NB4 (cell line): ENCODE measurements around the gene CAVIN4.

ENCODE experiments used
- DNase-seq: peaks from one replicate; pipeline ENCODE4 v3.0.0; 2010; ENCODE audit warnings: low read depth
- H3K4me3 ChIP-seq: one replicate; pipeline ENCODE4 v1.5.1; 2011; ENCODE audit warnings: mild to moderate bottlenecking, low read depth, low read length, moderate library complexity
- CTCF ChIP-seq: IDR thresholded peaks from one replicate; pipeline ENCODE4 v1.5.1; 2012; ENCODE audit warnings: low read depth, low read length
- MAX ChIP-seq: IDR thresholded peaks from 2 replicates; pipeline ENCODE4 v1.6.1; 2011; ENCODE audit warnings: low read depth, low read length
- MYC ChIP-seq: IDR thresholded peaks from 2 replicates; pipeline ENCODE4 v1.6.1; 2011; ENCODE audit warnings: low read depth, low read length
- POLR2A ChIP-seq: IDR thresholded peaks from 2 replicates; pipeline ENCODE4 v1.6.1; 2011; ENCODE audit warnings: mild to moderate bottlenecking; ENCODE audit not compliant: insufficient read length; ENCODE audit errors: extremely low read depth

CAVIN4 gene

GRCh38 chr9:100598641-100599145 lies 20.8 kb downstream of the CAVIN4 start:
- no peak for TF ChIP-seq MYC
- TF ChIP-seq POLR2A, result no peak
- TF ChIP-seq MAX, result no peak
- TF ChIP-seq CTCF, result no peak
- H3K4me3 ChIP-seq, result no peak overlapping the region
- DNase-seq, result peak; percentile 18

DNA sequence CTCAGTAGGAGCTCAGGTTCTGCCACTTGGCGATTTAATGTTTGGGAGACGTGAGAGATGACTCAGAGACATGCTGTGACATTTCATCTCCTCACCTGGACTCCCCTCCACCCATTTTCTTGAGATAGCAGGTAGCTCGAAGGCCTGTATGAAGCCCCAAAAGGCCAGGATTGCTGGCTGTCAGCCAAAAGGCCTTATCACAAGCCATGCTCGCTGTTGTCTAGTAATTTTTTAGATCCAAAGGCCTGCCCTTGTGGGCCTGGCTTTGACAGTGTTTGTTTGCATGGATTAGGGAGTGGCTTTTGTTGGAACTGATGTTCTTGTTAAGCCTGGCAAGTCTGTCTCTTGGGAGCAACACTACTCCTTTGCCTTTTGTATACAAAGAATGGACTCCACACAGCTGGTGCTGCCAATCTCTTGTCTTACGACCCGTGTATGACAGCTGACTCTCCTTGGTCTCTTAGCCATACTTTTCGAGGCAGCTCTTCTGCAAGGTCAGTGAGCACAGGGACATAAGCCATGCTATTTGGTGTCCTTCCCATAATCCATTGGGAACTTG lies 22.7 kb downstream of the CAVIN4 start:
- H3K4me3 ChIP-seq, result no peak overlapping the region
- no peak for TF ChIP-seq POLR2A
- no peak for TF ChIP-seq MYC
- no peak for TF ChIP-seq CTCF
- no peak for TF ChIP-seq MAX
- no peak for DNase-seq

DNA sequence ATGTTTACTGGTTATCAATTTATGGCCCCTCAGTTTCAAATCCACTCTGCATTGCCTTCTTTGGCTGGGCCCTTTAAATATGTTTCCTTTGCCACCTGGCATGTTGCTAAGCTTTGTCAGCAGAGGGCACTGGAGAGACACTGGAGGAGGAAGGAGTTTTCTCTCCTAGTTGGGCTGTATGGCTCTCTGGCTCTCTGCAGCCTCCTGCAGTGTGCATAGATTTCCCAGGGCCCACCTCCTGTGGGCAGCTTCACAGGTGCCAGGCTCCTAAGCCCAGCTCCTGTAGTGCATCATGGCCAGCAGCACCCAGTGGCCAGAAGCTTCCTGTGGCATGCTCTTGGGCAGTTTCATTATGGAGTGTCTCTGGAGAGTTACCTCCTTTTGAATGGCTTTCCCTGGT lies 23.3 kb downstream of the CAVIN4 start:
- DNase-seq, result peak; percentile 60
- no peak for TF ChIP-seq MYC
- peak; percentile 80 for TF ChIP-seq CTCF
- H3K4me3 ChIP-seq, result no peak overlapping the region

- peak; percentile 56 for DNase-seq
- H3K4me3 ChIP-seq, result no peak overlapping the region
- TF ChIP-seq MYC (no peak), CTCF (peak; percentile 52), MAX (no peak), POLR2A (no peak)
Observed at GRCh38 chr9:100602342-100602801, 24.5 kb downstream of the CAVIN4 start.

DNA sequence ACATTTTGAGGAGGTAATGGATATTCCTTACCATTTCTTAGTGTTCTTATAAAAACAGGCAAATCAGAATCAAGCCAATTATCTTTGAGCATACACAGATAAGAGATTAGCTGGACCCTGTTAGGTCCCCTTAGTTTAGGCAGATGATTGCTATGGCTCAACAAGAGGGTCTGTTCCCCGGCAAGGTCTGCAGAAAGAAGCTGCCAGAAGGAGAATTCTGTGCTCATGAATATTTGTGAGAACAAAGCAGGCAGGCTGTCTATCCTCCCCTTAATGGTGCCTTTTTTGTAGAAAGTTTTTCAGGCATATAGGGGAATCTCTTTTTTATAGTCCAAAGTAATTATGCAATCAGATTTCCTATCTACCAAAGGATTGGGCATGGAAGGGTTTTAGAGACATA lies 27.5 kb downstream of the CAVIN4 start:
- DNase-seq, result no peak

More for the DNA sequence above, 27.5 kb downstream of the CAVIN4 start:
- no peak for TF ChIP-seq CTCF
- no peak for TF ChIP-seq POLR2A
- TF ChIP-seq MYC, result no peak
- H3K4me3 ChIP-seq, result no peak overlapping the region
